H1 (cell line): ENCODE results near the gene IKZF1. TPM values are rescaled to one million over a fixed set of nuclear protein-coding genes. Genes with fewer than 3 reads are reported as not detected.

Experiments used
- CTCF ChIA-PET: fragments of 300-600 bp; sonication (Branson Sonifier 250); formaldehyde crosslinking; loops from one replicate; lab custom pipeline; 2021; ENCODE audit not compliant: partially characterized antibody; lab: Charles Lee
- POLR2A ChIA-PET: fragments of 300-600 bp; sonication (Branson Sonifier 250); formaldehyde crosslinking; loops from one replicate; lab custom pipeline; 2021; ENCODE audit warnings: inconsistent platforms; ENCODE audit not compliant: partially characterized antibody; lab: Charles Lee
- DNase-seq, 2 experiments: peaks; one replicate each; pipeline versions ENCODE4 v3.0.0 to v3.0.0-alpha.2; 2010 to 2022; ENCODE audit warnings: low spot score in 2 of 2, low read depth in 1 of 2, mixed read lengths in 1 of 2
- FAIRE-seq: peaks from 2 replicates; lab custom pipeline; 2011; peaks lifted over from hg19 to GRCh38; lab: Jason Lieb, UNC
- H2AFZ ChIP-seq: 2 replicates; pipeline ENCODE4 v1.8.1; 2012; ENCODE audit warnings: low read length, inconsistent platforms
- H2AK5ac ChIP-seq: 2 replicates; pipeline ENCODE4 v1.6.1; 2013; ENCODE audit warnings: low read depth, low read length
- H2BK120ac ChIP-seq: replicated peaks from 2 replicates; pipeline ENCODE3; 2013; ENCODE audit warnings: low read depth, low read length, inconsistent platforms
- H2BK12ac ChIP-seq: 2 replicates; pipeline ENCODE4 v1.6.1; 2013; ENCODE audit warnings: low read depth, low read length
- H2BK15ac ChIP-seq: 2 replicates; pipeline ENCODE4 v1.6.1; 2013; ENCODE audit warnings: low read length
- H2BK20ac ChIP-seq: 2 replicates; pipeline ENCODE4 v1.6.1; 2013; ENCODE audit warnings: low read length
- H2BK5ac ChIP-seq: 2 replicates; pipeline ENCODE4 v1.6.1; 2013; ENCODE audit warnings: low read depth, low read length
- H3K14ac ChIP-seq: 2 replicates; pipeline ENCODE4 v1.6.1; 2013; ENCODE audit warnings: inconsistent platforms; ENCODE audit not compliant: insufficient read length
- H3K18ac ChIP-seq: 2 replicates; pipeline ENCODE4 v1.6.1; 2013; ENCODE audit warnings: low read length; ENCODE audit errors: extremely low read depth
- H3K23ac ChIP-seq: 2 replicates; pipeline ENCODE4 v1.6.1; 2013; ENCODE audit warnings: inconsistent platforms; ENCODE audit not compliant: insufficient read length
- H3K23me2 ChIP-seq: 2 replicates; pipeline ENCODE4 v1.6.1; 2013; ENCODE audit warnings: low read depth, low read length
- H3K27ac ChIP-seq: 2 replicates; pipeline ENCODE4 v1.6.1; 2011; ENCODE audit warnings: low read depth, low read length, inconsistent platforms
- H3K27me3 ChIP-seq, 4 experiments: replicated peaks in 1 of 4; 1 replicate in 1 of 4; 2 replicates in 3 of 4; pipeline versions ENCODE4 v1.6.1 to v1.8.1; 2011 to 2013; ENCODE audit warnings: low read length in 3 of 4, mild to moderate bottlenecking in 3 of 4, inconsistent platforms in 2 of 4, mixed read lengths in 2 of 4, moderate library complexity in 1 of 4; ENCODE audit not compliant: control insufficient read depth in 3 of 4, insufficient read depth in 3 of 4; ENCODE audit errors: extremely low read depth in 1 of 4
- H3K36me3 ChIP-seq, 4 experiments: 2 replicates each; pipeline versions ENCODE4 v1.6.1 to v1.8.1; 2011 to 2013; ENCODE audit warnings: mild to moderate bottlenecking in 4 of 4, low read length in 3 of 4, moderate library complexity in 2 of 4, control low read depth in 1 of 4, inconsistent platforms in 1 of 4; ENCODE audit not compliant: insufficient read depth in 4 of 4, control insufficient read depth in 2 of 4
- H3K4ac ChIP-seq: replicated peaks from 2 replicates; pipeline ENCODE3; 2013; ENCODE audit warnings: low read length, low read depth, mixed read lengths, inconsistent platforms; ENCODE audit not compliant: insufficient read length
- H3K4me1 ChIP-seq, 4 experiments: replicated peaks in 1 of 4; 1 replicate in 1 of 4; 2 replicates in 3 of 4; pipeline versions ENCODE4 v1.6.1 to v1.8.1; 2011 to 2013; ENCODE audit warnings: low read length in 3 of 4, inconsistent platforms in 2 of 4, mixed read lengths in 1 of 4; ENCODE audit not compliant: insufficient read depth in 4 of 4, control insufficient read depth in 3 of 4
- H3K4me2 ChIP-seq, 2 experiments: 2 replicates each; pipeline versions ENCODE4 v1.6.1 to v1.8.1; 2011 to 2013; ENCODE audit warnings: low read depth in 2 of 2, low read length in 2 of 2, control low read depth in 1 of 2, inconsistent platforms in 1 of 2, mild to moderate bottlenecking in 1 of 2; ENCODE audit not compliant: insufficient read depth in 1 of 2
- H3K4me3 ChIP-seq, 4 experiments: fragments of 200-600, 300-600 bp in 1 of 4; sonication (generic), shearing (Covaris generic), sonication (Bioruptor Twin) in 1 of 4; 2 replicates each; pipeline versions ENCODE4 v1.5.1 to v1.8.1; 2011 to 2016; ENCODE audit warnings: low read length in 4 of 4, low read depth in 3 of 4, control low read depth in 2 of 4, inconsistent platforms in 2 of 4, mild to moderate bottlenecking in 2 of 4, mixed read lengths in 1 of 4, moderate library complexity in 1 of 4; ENCODE audit not compliant: insufficient read depth in 2 of 4; ENCODE audit errors: extremely low read depth in 1 of 4
- H3K56ac ChIP-seq: replicated peaks from 2 replicates; pipeline ENCODE3; 2013; ENCODE audit warnings: low read depth, mild to moderate bottlenecking, mixed read lengths, low read length, inconsistent platforms; ENCODE audit not compliant: insufficient read length
- H3K79me1 ChIP-seq: 2 replicates; pipeline ENCODE4 v1.6.1; 2013; ENCODE audit warnings: low read depth, low read length, control low read depth
- H3K79me2 ChIP-seq, 2 experiments: 2 replicates each; pipeline versions ENCODE4 v1.6.1 to v1.8.1; 2012 to 2013; ENCODE audit warnings: low read length in 2 of 2, mild to moderate bottlenecking in 2 of 2, inconsistent platforms in 1 of 2; ENCODE audit not compliant: insufficient read depth in 2 of 2, control insufficient read depth in 1 of 2
- H3K9ac ChIP-seq, 4 experiments: replicated peaks in 1 of 4; 1 replicate in 1 of 4; 2 replicates in 3 of 4; pipeline versions ENCODE4 v1.6.1 to v1.8.1; 2011 to 2013; ENCODE audit warnings: low read depth in 3 of 4, low read length in 3 of 4, control low read depth in 2 of 4, mild to moderate bottlenecking in 2 of 4, moderate library complexity in 2 of 4, inconsistent platforms in 1 of 4; ENCODE audit errors: extremely low read depth in 1 of 4
- H3K9me3 ChIP-seq, 2 experiments: 2 replicates each; pipeline versions ENCODE4 v1.6.1 to v1.8.1; 2012 to 2013; ENCODE audit warnings: mild to moderate bottlenecking in 2 of 2, moderate library complexity in 2 of 2, control low read depth in 1 of 2, inconsistent platforms in 1 of 2, low read depth in 1 of 2, low read length in 1 of 2, mixed read lengths in 1 of 2; ENCODE audit not compliant: insufficient read depth in 2 of 2
- H4K20me1 ChIP-seq, 2 experiments: replicated peaks in 1 of 2; 2 replicates each; pipeline versions ENCODE3 to v1.8.1; 2011 to 2013; ENCODE audit warnings: inconsistent platforms in 2 of 2, low read length in 2 of 2, mild to moderate bottlenecking in 1 of 2; ENCODE audit not compliant: insufficient read depth in 2 of 2, control insufficient read depth in 1 of 2
- H4K5ac ChIP-seq: 2 replicates; pipeline ENCODE4 v1.6.1; 2013; ENCODE audit warnings: low read length, low read depth, mixed read lengths, inconsistent platforms; ENCODE audit not compliant: insufficient read length
- H4K8ac ChIP-seq: 2 replicates; pipeline ENCODE4 v1.8.0; 2013; ENCODE audit warnings: mild to moderate bottlenecking, moderate library complexity, low read length, inconsistent platforms; ENCODE audit not compliant: insufficient read depth; ENCODE audit errors: extremely low read depth
- H4K91ac ChIP-seq: replicated peaks from 2 replicates; pipeline ENCODE3; 2013; ENCODE audit warnings: low read length, mixed read lengths, inconsistent platforms; ENCODE audit not compliant: insufficient read length
- ASH2L ChIP-seq: fragments of 200-600, 300-600 bp; sonication (generic); IDR thresholded peaks from one replicate; pipeline ENCODE4 v1.7.1; 2017; ENCODE audit warnings: low read length
- ATF2 ChIP-seq: IDR thresholded peaks from 2 replicates; pipeline ENCODE4 v1.6.1; 2012; ENCODE audit warnings: low read length, inconsistent platforms
- BRCA1 ChIP-seq: IDR thresholded peaks from 2 replicates; pipeline ENCODE4 v1.6.1; 2012; ENCODE audit warnings: low read depth, low read length, improper control_type of control experiment
- E2F6 ChIP-seq: IDR thresholded peaks from 2 replicates; pipeline ENCODE4 v1.6.1; 2012; ENCODE audit warnings: inconsistent platforms
- FOSL1 ChIP-seq: IDR thresholded peaks from 2 replicates; pipeline ENCODE4 v1.6.1; 2011; ENCODE audit warnings: mild to moderate bottlenecking, low read depth, low read length, moderate library complexity; ENCODE audit not compliant: insufficient read depth
- GTF2F1 ChIP-seq: IDR thresholded peaks from 2 replicates; pipeline ENCODE4 v1.6.1; 2012; ENCODE audit warnings: low read depth, low read length, improper control_type of control experiment, borderline replicate concordance
- HDAC6 ChIP-seq: IDR thresholded peaks from one replicate; pipeline ENCODE4 v1.7.1; 2012; ENCODE audit warnings: low read depth, mild to moderate bottlenecking, inconsistent platforms, low read length, moderate library complexity
- MAX ChIP-seq: IDR thresholded peaks from 2 replicates; pipeline ENCODE4 v1.6.1; 2012; ENCODE audit warnings: inconsistent platforms
- POLR2A ChIP-seq, 2 experiments: IDR thresholded peaks; 1 replicate in 1 of 2; 2 replicates in 1 of 2; pipeline ENCODE4 v1.6.1; 2011; ENCODE audit warnings: low read depth in 2 of 2, low read length in 2 of 2, mild to moderate bottlenecking in 2 of 2; ENCODE audit errors: control extremely low read depth in 1 of 2
- POLR2AphosphoS5 ChIP-seq: IDR thresholded peaks from 2 replicates; pipeline ENCODE4 v1.6.1; 2011; ENCODE audit warnings: low read depth, low read length
- SUZ12 ChIP-seq: fragments of 200-600 bp; sonication (generic); IDR thresholded peaks from 2 replicates; pipeline ENCODE4 v1.6.1; 2012; ENCODE audit warnings: mild to moderate bottlenecking, inconsistent platforms, low read length, moderate library complexity, mixed read lengths
- TAF1 ChIP-seq: IDR thresholded peaks from 2 replicates; pipeline ENCODE4 v1.6.1; 2011; ENCODE audit warnings: mild to moderate bottlenecking, low read depth, low read length
- TCF12 ChIP-seq: IDR thresholded peaks from 2 replicates; pipeline ENCODE4 v1.6.1; 2011; ENCODE audit warnings: low read depth, mild to moderate bottlenecking, low read length
- WGBS, 2 experiments: shearing (Covaris generic) in 1 of 2; methylation state at CpG; one replicate each; pipeline versions ENCODE4 v1.1.6 to v1.1.7; 2013 to 2015; ENCODE audit warnings: low lambda C conversion rate in 2 of 2, mixed read lengths in 2 of 2, inconsistent platforms in 1 of 2, low coverage in 1 of 2, missing lambda C conversion rate in 1 of 2; ENCODE audit not compliant: insufficient replicate concordance in 2 of 2, insufficient coverage in 1 of 2, insufficient read length in 1 of 2; ENCODE audit errors: extremely low coverage in 1 of 2, missing lambda C conversion rate in 1 of 2; 5-methylcytosine and 5-hydroxymethylcytosine counted together
- polyA plus RNA-seq, 7 experiments: library from polyadenylated mRNA; depleted of rRNA in 3 of 7; stranded (reverse) in 5 of 7; unstranded in 2 of 7; fragments of >200 nt in 5 of 7; fragments of 200-250 nt in 2 of 7; gene quantifications; 1 replicate in 5 of 7; 2 replicates in 1 of 7; 4 replicates in 1 of 7; pipeline versions ENCODE4 v1.2.1 to v1.2.3, GENCODE V29; 2011 to 2013; ENCODE audit warnings: missing spikeins in 2 of 7, mixed read lengths in 2 of 7
- total RNA-seq: library from RNA; stranded (reverse); fragmentation: NEBNext Ultra II Directional; extraction: Animal tissue kit (Norgen Biotek cat#: 25700); gene quantifications from 2 replicates; pipeline ENCODE4 v1.2.1, GENCODE V29; 2021

The IKZF1 gene
- total and polyA plus RNA-seq, 2 of the 8 experiments (the other 6 are each of a cell fraction or from before 2014, with no cell fraction given) = 0.74 to 1.5 TPM

- Histone ChIP-seq H3K4ac (no peak overlapping the region), H3K79me2 (no peaks in the 10 kb centered on the region), H3K27ac (no peak overlapping the region), H2AFZ (no peak overlapping the region), H3K56ac (no peak overlapping the region), H2BK120ac (no peak overlapping the region), H3K23me2 (no peaks in the 10 kb centered on the region), H3K4me2 (no peak overlapping the region), H2BK5ac (no peak overlapping the region), H3K23ac (no peak overlapping the region), H3K79me1 (no peaks in the 10 kb centered on the region), H4K20me1 (no peaks in the 10 kb centered on the region), H3K18ac (no peak overlapping the region), H4K91ac (no peak overlapping the region), H3K4me3 (no peak overlapping the region), H2AK5ac (no peak overlapping the region), H3K9me3 (no peaks in the 10 kb centered on the region), H3K9ac (no peak overlapping the region), H2BK20ac (no peak overlapping the region), H3K27me3 (no peaks in the 10 kb centered on the region), H3K4me1 (no peaks in the 10 kb centered on the region), H4K5ac (no peak overlapping the region), H3K14ac (no peak overlapping the region), H2BK12ac (no peak overlapping the region), H4K8ac (no peak overlapping the region), H2BK15ac (no peak overlapping the region), H3K36me3 (no peaks in the 10 kb centered on the region)
- POLR2A ChIA-PET = no interaction called here
- FAIRE-seq (no peak), DNase-seq (no peak)
- WGBS, 2 experiments = 81% methylated on average over 2 of the region's 2 CpGs; no CpG with 5 or more reads in 1 of the 2 experiments
- CTCF ChIA-PET = interaction anchor here (1.2 to 2.5 kb wide), 6 partner anchors 9 to 222 kb away, joined by 3 to 10 read pairs (median 4); no protein-coding TSS in a partner anchor
- no peak for TF ChIP-seq ASH2L
- TF ChIP-seq FOSL1 = no peak
- no peak for TF ChIP-seq BRCA1
- no peak for TF ChIP-seq GTF2F1
- no peak for TF ChIP-seq TCF12
- TF ChIP-seq E2F6 = no peak
- no peak for TF ChIP-seq POLR2A (IDR thresholded peaks at IDR 0.05; ENCODE audit: control extremely low read depth in 1 of 2, low read depth in 2 of 2, low read length in 2 of 2)
- no peak for TF ChIP-seq HDAC6
- no peak for TF ChIP-seq ATF2
- TF ChIP-seq TAF1 = no peak
- no peak for TF ChIP-seq POLR2AphosphoS5
- TF ChIP-seq MAX = no peak
- TF ChIP-seq SUZ12 = no peak
These were observed 123.0 kb downstream of the IKZF1 start for GRCh38 chr7:50427518-50427917.
